Endothelial cell of umbilical vein (primary cell): ENCODE results near the gene SWT1. TPM values are rescaled to one million over a fixed set of nuclear protein-coding genes. Genes with fewer than 3 reads are reported as not detected.

ENCODE experiments used
- BruUV-seq: library from RNA; stranded (reverse); fragments of 400-500 nt; replicated peaks from 2 replicates; lab custom pipeline; 2021; lab: Mats Ljungman, UMichigan
- CTCF ChIA-PET: fragments of 300-600, 350-600 bp; sonication (Branson Sonifier 250); formaldehyde crosslinking; loops from one replicate; lab custom pipeline; 2021; ENCODE audit warnings: antibody characterized with exemption, inconsistent platforms; lab: Charles Lee
- POLR2A ChIA-PET: fragments of 300-600, 350-600 bp; sonication (Branson Sonifier 250); formaldehyde crosslinking; loops from one replicate; lab custom pipeline; 2021; ENCODE audit warnings: antibody characterized with exemption, inconsistent platforms; lab: Charles Lee
- DNase-seq: peaks from one replicate; pipeline ENCODE4 v3.0.0-alpha.2; 2011; ENCODE audit warnings: low read depth, low spot score
- FAIRE-seq: peaks from 2 replicates; lab custom pipeline; 2011; peaks lifted over from hg19 to GRCh38; lab: Jason Lieb, UNC
- H2AFZ ChIP-seq: 2 replicates; pipeline ENCODE4 v1.6.0; 2012; ENCODE audit warnings: low read depth, low read length, control low read depth, inconsistent platforms
- H3K27ac ChIP-seq: 2 replicates; pipeline ENCODE4 v1.5.1; 2011; ENCODE audit warnings: low read depth, mild to moderate bottlenecking, control low read depth, low read length, moderate library complexity; ENCODE audit not compliant: insufficient read depth
- H3K27me3 ChIP-seq, 2 experiments: 2 replicates each; pipeline versions ENCODE4 v1.6.0 to v1.6.1; 2011; ENCODE audit warnings: low read length in 2 of 2, mixed read lengths in 1 of 2; ENCODE audit not compliant: control insufficient read depth in 2 of 2, insufficient read depth in 2 of 2
- H3K36me3 ChIP-seq, 2 experiments: 2 replicates in 1 of 2; 3 replicates in 1 of 2; pipeline ENCODE4 v1.5.1; 2011; ENCODE audit warnings: low read length in 2 of 2, mild to moderate bottlenecking in 1 of 2, moderate library complexity in 1 of 2; ENCODE audit not compliant: control insufficient read depth in 2 of 2, insufficient read depth in 2 of 2; ENCODE audit errors: extremely low read depth in 1 of 2
- H3K4me1 ChIP-seq: 3 replicates; pipeline ENCODE4 v1.5.1; 2011; ENCODE audit warnings: mild to moderate bottlenecking, low read length; ENCODE audit not compliant: control insufficient read depth, insufficient read depth; ENCODE audit errors: extremely low read depth
- H3K4me2 ChIP-seq: 2 replicates; pipeline ENCODE4 v1.6.1; 2011; ENCODE audit warnings: low read length, control low read depth, mixed read lengths; ENCODE audit not compliant: insufficient read depth
- H3K4me3 ChIP-seq, 3 experiments: fragments of 200-600 bp in 1 of 3; sonication (generic), shearing (Covaris generic) in 1 of 3; replicated peaks in 1 of 3; 2 replicates each; pipeline ENCODE4 v1.5.1; 2011 to 2016; ENCODE audit warnings: control low read depth in 3 of 3, low read length in 3 of 3, mild to moderate bottlenecking in 2 of 3, inconsistent platforms in 1 of 3, low read depth in 1 of 3, moderate library complexity in 1 of 3; ENCODE audit not compliant: insufficient read depth in 1 of 3
- H3K79me2 ChIP-seq: 2 replicates; pipeline ENCODE4 v1.6.0; 2012; ENCODE audit warnings: low read length, inconsistent platforms; ENCODE audit not compliant: control insufficient read depth, insufficient read depth
- H3K9ac ChIP-seq: replicated peaks from 2 replicates; pipeline ENCODE3; 2011; ENCODE audit warnings: low read length, control low read depth; ENCODE audit not compliant: insufficient read depth; ENCODE audit errors: extremely low read depth
- H3K9me1 ChIP-seq: replicated peaks from 3 replicates; pipeline ENCODE4 v1.6.0; 2011; ENCODE audit warnings: mild to moderate bottlenecking, low read length; ENCODE audit not compliant: control insufficient read depth, insufficient read depth; ENCODE audit errors: extremely low read depth
- H3K9me3 ChIP-seq: replicated peaks from 2 replicates; pipeline ENCODE4 v1.5.1; 2012; ENCODE audit warnings: low read length, inconsistent platforms; ENCODE audit not compliant: control insufficient read depth, insufficient read depth
- H4K20me1 ChIP-seq: replicated peaks from 2 replicates; pipeline ENCODE3; 2011; ENCODE audit warnings: mild to moderate bottlenecking, low read length; ENCODE audit not compliant: control insufficient read depth, insufficient read depth; ENCODE audit errors: extremely low read depth
- EZH2 ChIP-seq: IDR thresholded peaks from 2 replicates; pipeline ENCODE4 v1.6.1; 2012; ENCODE audit warnings: borderline replicate concordance, low read depth, mild to moderate bottlenecking, moderate library complexity, low read length, inconsistent platforms; ENCODE audit not compliant: severe bottlenecking
- FOS ChIP-seq: IDR thresholded peaks from 2 replicates; pipeline ENCODE4 v1.6.1; 2011; ENCODE audit warnings: mild to moderate bottlenecking, low read length, moderate library complexity, borderline replicate concordance; ENCODE audit not compliant: insufficient read depth
- GATA2 ChIP-seq: IDR thresholded peaks from 2 replicates; pipeline ENCODE4 v1.7.0; 2011; ENCODE audit warnings: low read depth, mild to moderate bottlenecking, moderate library complexity, mixed read lengths, low read length; ENCODE audit not compliant: insufficient read length, insufficient read depth
- JUN ChIP-seq: IDR thresholded peaks from 2 replicates; pipeline ENCODE4 v1.6.1; 2011; ENCODE audit warnings: borderline replicate concordance, low read depth; ENCODE audit not compliant: insufficient read length, insufficient read depth
- MYC ChIP-seq: IDR thresholded peaks from one replicate; pipeline ENCODE4 v1.6.1; 2011; ENCODE audit warnings: mild to moderate bottlenecking, low read depth, low read length
- POLR2A ChIP-seq: IDR thresholded peaks from 2 replicates; pipeline ENCODE4 v1.6.1; 2012; ENCODE audit warnings: low read depth, mild to moderate bottlenecking, control low read depth, low read length
- POLR2AphosphoS5 ChIP-seq: IDR thresholded peaks from 2 replicates; pipeline ENCODE4 v1.6.1; 2012; ENCODE audit warnings: low read depth, mild to moderate bottlenecking, control low read depth, low read length, moderate library complexity; ENCODE audit not compliant: insufficient read depth
- dilution Hi-C: fragments of 300-500 bp; cut with MboI; formaldehyde crosslinking; loops from one replicate; pipeline ENCODE4 v1.15.0; 2019; ENCODE audit warnings: low sequenced_read_pairs; ENCODE audit not compliant: extremely low pct_ligation_motif_present
- intact Hi-C: fragments of 100-400 bp; cut with micrococcal nuclease; formaldehyde crosslinking; loops from one replicate; pipeline ENCODE4 v1.10.0; 2022
- polyA plus RNA-seq, 4 experiments: library from polyadenylated mRNA; depleted of rRNA in 3 of 4; stranded (reverse) in 3 of 4; unstranded in 1 of 4; fragments of >200 nt; gene quantifications; 2 replicates each; pipeline versions ENCODE4 v1.2.1 to v1.2.3, GENCODE V29; 2011 to 2012; ENCODE audit warnings: missing spikeins in 1 of 4
- total RNA-seq: library from RNA; stranded (reverse); gene quantifications from 2 replicates; pipeline ENCODE4 v1.2.3, GENCODE V29; 2021
- TF ChIP-seq, protein P1 (sequence below): IDR thresholded peaks from 2 replicates; pipeline ENCODE4 v1.6.1; 2011; ENCODE audit not compliant: insufficient read depth, insufficient read length
- TF ChIP-seq, protein P2 (sequence below), 2 donors: IDR thresholded peaks; 1 replicate in 1 of 2; 2 replicates in 1 of 2; pipeline ENCODE4 v1.5.1; 2011; ENCODE audit warnings: low read length in 2 of 2, mild to moderate bottlenecking in 2 of 2, moderate library complexity in 2 of 2, control low read depth in 1 of 2, inconsistent platforms in 1 of 2, low read depth in 1 of 2; ENCODE audit not compliant: insufficient read depth in 1 of 2; ENCODE audit errors: extremely low read depth in 1 of 2

Gene SWT1
- total and polyA plus RNA-seq, 2 donors (not counting 3 experiments of a cell fraction or from before 2014, with no cell fraction given): 1.0 to 4.3 TPM

DNA sequence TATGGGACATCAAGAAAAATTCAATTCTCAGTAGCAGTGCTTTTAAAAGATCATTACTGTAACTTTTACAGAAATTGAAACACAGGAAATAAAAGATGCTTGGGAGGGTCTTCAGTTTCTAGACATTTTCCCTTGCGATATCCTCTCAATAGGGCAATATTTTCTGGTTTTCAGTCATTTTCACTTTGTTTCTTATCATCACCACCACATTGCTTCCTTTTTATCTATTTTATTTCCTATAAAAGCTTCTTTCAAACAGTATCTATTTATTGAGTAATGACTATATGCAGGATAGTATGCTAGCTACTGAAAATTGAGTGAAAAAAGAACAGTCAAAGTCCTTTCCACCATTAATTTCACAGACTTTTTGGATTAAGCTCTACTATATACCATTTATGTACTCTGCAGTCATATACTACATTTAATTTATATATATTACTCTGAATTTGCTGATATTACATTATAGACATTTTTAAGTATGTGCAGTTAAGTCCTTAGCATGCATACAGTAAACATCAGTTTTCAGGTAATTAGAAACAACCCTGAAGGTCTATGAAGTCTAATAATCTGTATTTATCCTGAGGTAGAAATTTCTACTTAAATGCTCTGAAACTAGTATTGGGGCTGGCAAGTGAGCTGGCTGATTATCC, 18.9 kb upstream of the SWT1 start:
- no peaks in the 10 kb centered on the region for H3K4me1 ChIP-seq
- H3K9ac ChIP-seq: no peak overlapping the region
- dilution Hi-C loops (no loop called here), intact Hi-C loops (no loop called here)
- no peak for DNase-seq
- no peak overlapping the region for H3K27ac ChIP-seq
- H2AFZ ChIP-seq: no peak overlapping the region
- H3K27me3 ChIP-seq: no peaks in the 10 kb centered on the region
- ChIA-PET POLR2A (no interaction called here), CTCF (interaction anchor here (2.1 kb wide), 1 partner anchor 32 kb away, joined by 8 read pairs; no protein-coding TSS in a partner anchor)
- H3K9me1 ChIP-seq: no peaks in the 10 kb centered on the region
- TF ChIP-seq POLR2A (no peak), GATA2 (no peak), FOS (no peak), MYC (no peak), EZH2 (no peak), POLR2AphosphoS5 (no peak), JUN (no peak)
- TF ChIP-seq, protein P1, sequence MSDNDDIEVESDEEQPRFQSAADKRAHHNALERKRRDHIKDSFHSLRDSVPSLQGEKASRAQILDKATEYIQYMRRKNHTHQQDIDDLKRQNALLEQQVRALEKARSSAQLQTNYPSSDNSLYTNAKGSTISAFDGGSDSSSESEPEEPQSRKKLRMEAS: no peak
- TF ChIP-seq, protein P2, sequence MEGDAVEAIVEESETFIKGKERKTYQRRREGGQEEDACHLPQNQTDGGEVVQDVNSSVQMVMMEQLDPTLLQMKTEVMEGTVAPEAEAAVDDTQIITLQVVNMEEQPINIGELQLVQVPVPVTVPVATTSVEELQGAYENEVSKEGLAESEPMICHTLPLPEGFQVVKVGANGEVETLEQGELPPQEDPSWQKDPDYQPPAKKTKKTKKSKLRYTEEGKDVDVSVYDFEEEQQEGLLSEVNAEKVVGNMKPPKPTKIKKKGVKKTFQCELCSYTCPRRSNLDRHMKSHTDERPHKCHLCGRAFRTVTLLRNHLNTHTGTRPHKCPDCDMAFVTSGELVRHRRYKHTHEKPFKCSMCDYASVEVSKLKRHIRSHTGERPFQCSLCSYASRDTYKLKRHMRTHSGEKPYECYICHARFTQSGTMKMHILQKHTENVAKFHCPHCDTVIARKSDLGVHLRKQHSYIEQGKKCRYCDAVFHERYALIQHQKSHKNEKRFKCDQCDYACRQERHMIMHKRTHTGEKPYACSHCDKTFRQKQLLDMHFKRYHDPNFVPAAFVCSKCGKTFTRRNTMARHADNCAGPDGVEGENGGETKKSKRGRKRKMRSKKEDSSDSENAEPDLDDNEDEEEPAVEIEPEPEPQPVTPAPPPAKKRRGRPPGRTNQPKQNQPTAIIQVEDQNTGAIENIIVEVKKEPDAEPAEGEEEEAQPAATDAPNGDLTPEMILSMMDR (IDR thresholded peaks at IDR 0.05; ENCODE audit: extremely low read depth in 1 of 2, insufficient read depth in 1 of 2, low read depth in 1 of 2, low read length in 2 of 2): no peak
- no TSS peak for BruUV-seq
- H4K20me1 ChIP-seq: no peaks in the 10 kb centered on the region
- H3K79me2 ChIP-seq: no peaks in the 10 kb centered on the region
- H3K4me3 ChIP-seq: no peak overlapping the region
- no peak for FAIRE-seq
- no peaks in the 10 kb centered on the region for H3K9me3 ChIP-seq
- no peaks in the 10 kb centered on the region for H3K36me3 ChIP-seq
- H3K4me2 ChIP-seq: no peak overlapping the region
